Cardiac muscle cell (in vitro differentiated cells and primary cell): ENCODE results near the gene CAMK2N1. TPM values are rescaled to one million over a fixed set of nuclear protein-coding genes. Genes with fewer than 3 reads are reported as not detected.

Experiments
- DNase-seq, 2 donors: peaks; one replicate each; pipeline versions ENCODE4 v3.0.0 to v3.0.0-alpha.2; 2010 to 2017; ENCODE audit warnings: low read depth in 1 of 2, low spot score in 1 of 2
- H3K27ac ChIP-seq: fragments of 200-600 bp; sonication (generic); 2 replicates; pipeline ENCODE4 v1.5.1; 2016
- H3K27me3 ChIP-seq: fragments of 200-600 bp; sonication (generic); 2 replicates; pipeline ENCODE4 v1.6.0; 2016; ENCODE audit warnings: control low read depth
- H3K36me3 ChIP-seq: fragments of 200-600 bp; sonication (generic); 2 replicates; pipeline ENCODE4 v1.5.1; 2016; ENCODE audit warnings: control low read depth
- H3K4me1 ChIP-seq: fragments of 200-600 bp; sonication (generic); 2 replicates; pipeline ENCODE4 v1.8.1; 2017; ENCODE audit warnings: low read depth, mild to moderate bottlenecking, mixed run types
- H3K4me3 ChIP-seq: fragments of 200-600 bp; sonication (generic); 2 replicates; pipeline ENCODE4 v1.5.1; 2016; ENCODE audit warnings: mild to moderate bottlenecking
- H3K9me3 ChIP-seq: fragments of 200-600 bp; sonication (generic); 2 replicates; pipeline ENCODE4 v1.5.1; 2017; ENCODE audit warnings: low read depth, mild to moderate bottlenecking, control low read depth
- polyA plus RNA-seq: library from polyadenylated mRNA; unstranded; fragments of >200 nt; fragmentation: Nextera tagmentation; extraction: Ambion mirVana; gene quantifications from 2 replicates; pipeline ENCODE4 v1.2.1, GENCODE V29; 2016
- total RNA-seq: library from RNA; depleted of rRNA; stranded (reverse); fragments of >200 nt; gene quantifications from 2 replicates; pipeline ENCODE4 v1.2.3, GENCODE V29; 2016
- TF ChIP-seq, protein P1 (sequence below): IDR thresholded peaks from 2 replicates; pipeline ENCODE4 v1.5.1; 2012; ENCODE audit warnings: low read depth, mild to moderate bottlenecking, low read length

Gene CAMK2N1
- total and polyA plus RNA-seq, 2 experiments from 2014 or later = 0.30 to 1.4 TPM

DNA sequence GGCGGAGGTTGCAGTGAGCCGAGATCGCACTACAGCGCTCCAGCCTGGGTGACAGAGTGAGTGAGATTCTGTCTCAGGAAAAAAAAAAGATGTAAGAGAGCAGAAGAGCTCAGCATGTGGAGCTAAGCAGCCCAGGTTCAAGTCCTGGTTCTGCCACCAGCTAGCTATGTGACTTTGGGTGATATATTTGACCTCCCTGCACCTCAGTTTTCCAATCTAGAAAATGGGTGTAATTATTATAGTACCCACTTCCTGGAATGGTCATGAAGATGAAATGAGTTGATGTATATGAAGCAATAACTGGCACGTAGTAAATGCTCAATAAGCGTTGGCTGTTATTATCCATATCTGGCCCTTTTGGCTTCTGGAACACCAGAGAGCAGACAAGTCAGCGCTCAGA, 38.2 kb downstream of the CAMK2N1 start:
- no peak for DNase-seq
- H3K4me1 ChIP-seq = no peaks in the 10 kb centered on the region
- no peak overlapping the region for H3K4me3 ChIP-seq
- TF ChIP-seq, protein P1, sequence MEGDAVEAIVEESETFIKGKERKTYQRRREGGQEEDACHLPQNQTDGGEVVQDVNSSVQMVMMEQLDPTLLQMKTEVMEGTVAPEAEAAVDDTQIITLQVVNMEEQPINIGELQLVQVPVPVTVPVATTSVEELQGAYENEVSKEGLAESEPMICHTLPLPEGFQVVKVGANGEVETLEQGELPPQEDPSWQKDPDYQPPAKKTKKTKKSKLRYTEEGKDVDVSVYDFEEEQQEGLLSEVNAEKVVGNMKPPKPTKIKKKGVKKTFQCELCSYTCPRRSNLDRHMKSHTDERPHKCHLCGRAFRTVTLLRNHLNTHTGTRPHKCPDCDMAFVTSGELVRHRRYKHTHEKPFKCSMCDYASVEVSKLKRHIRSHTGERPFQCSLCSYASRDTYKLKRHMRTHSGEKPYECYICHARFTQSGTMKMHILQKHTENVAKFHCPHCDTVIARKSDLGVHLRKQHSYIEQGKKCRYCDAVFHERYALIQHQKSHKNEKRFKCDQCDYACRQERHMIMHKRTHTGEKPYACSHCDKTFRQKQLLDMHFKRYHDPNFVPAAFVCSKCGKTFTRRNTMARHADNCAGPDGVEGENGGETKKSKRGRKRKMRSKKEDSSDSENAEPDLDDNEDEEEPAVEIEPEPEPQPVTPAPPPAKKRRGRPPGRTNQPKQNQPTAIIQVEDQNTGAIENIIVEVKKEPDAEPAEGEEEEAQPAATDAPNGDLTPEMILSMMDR = no peak
- H3K36me3 ChIP-seq = no peaks in the 10 kb centered on the region
- H3K27me3 ChIP-seq = peaks cover 35% of the 10 kb centered on the region
- H3K9me3 ChIP-seq = no peaks in the 10 kb centered on the region
- H3K27ac ChIP-seq = no peak overlapping the region

DNA sequence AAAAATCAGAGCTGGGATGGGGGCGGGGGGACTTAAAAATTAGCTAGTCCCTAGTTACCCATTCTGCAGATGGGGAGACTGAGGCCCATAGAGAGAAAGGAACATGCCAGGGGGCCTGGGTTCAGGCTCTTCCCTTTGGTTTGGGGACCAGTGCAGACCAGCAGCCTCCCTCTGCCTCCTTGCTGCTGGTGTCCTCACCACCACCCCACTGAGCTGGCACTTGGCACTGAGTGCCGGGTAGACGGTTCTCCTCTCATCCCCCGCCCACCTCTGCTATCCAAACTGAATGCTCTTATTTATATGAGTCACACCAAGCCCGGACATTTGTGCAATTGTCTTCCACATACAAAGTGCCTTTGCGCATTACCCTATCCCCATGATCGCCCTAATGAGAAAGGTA, 39.2 kb downstream of the CAMK2N1 start:
- Histone ChIP-seq H3K4me3 (no peak overlapping the region), H3K27me3 (peaks cover 27% of the 10 kb centered on the region), H3K4me1 (no peaks in the 10 kb centered on the region), H3K36me3 (no peaks in the 10 kb centered on the region), H3K9me3 (no peaks in the 10 kb centered on the region), H3K27ac (no peak overlapping the region)
- DNase-seq = peak in 1 of 2 donors; percentile 24
- TF ChIP-seq, protein P1 = no peak

DNA sequence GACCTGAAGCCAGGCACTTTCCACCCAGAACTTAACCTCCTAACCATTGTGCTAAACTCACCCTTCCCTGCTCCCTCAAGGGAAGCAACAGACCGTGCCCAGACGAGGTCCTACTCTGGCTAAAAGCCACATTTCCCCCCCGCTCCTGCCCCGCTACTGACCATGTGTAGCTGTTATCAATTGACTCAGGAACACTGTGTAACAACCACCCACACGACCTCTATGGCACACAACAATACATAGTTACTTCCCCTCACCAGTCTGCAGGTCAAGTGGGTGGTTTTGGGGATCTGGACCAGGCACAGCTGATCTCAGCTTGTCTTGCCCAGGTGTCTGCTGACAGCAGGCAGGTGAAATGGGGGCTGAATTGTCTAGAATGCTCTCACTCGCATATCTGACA, 40.1 kb downstream of the CAMK2N1 start:
- Histone ChIP-seq H3K27ac (no peak overlapping the region), H3K27me3 (peaks cover 25% of the 10 kb centered on the region), H3K9me3 (no peaks in the 10 kb centered on the region), H3K36me3 (no peaks in the 10 kb centered on the region), H3K4me3 (no peak overlapping the region), H3K4me1 (no peaks in the 10 kb centered on the region)
- no peak for DNase-seq
- TF ChIP-seq, protein P1 = no peak

DNA sequence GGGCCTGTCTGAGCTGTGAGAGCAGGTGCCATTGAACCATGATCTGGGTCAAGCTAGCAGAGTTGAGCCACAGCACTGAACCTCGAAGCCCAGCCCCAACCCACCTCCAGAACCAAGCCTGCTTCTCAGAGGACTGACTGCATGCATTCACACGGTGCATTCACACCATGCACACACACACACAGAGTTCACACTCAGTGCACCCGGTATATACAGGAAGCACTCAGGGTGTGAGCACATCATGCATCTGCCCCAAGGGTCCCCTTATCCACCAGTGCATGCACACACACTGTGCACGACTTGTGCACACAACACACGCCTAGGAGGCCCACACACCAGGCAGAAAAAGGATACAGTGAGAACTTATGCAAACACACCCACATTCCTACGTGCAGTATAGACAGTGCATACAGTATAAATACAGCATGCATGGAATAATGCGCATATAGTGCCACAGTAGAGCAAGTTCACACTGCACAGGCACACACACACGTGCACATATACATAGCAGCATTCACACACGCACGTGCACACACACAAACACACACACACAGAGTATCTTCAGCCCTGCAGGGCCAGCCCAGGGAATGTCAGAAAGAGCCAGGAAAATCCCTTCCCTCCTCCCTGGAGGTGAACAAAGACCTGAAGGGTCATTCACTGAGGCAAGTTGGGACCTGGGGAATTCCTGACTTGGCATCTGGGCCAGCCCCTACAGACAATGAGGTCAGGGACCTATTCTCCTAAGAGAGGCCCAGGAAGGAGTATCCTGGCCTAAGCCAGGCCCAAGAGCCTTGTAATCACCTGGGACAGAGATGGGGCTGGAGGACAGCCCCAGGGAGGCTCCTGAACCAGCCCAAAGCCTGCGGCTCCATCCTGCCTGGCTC, 42.1 kb downstream of the CAMK2N1 start:
- TF ChIP-seq, protein P1 = no peak
- H3K4me1 ChIP-seq = no peaks in the 10 kb centered on the region
- no peak for DNase-seq

DNA sequence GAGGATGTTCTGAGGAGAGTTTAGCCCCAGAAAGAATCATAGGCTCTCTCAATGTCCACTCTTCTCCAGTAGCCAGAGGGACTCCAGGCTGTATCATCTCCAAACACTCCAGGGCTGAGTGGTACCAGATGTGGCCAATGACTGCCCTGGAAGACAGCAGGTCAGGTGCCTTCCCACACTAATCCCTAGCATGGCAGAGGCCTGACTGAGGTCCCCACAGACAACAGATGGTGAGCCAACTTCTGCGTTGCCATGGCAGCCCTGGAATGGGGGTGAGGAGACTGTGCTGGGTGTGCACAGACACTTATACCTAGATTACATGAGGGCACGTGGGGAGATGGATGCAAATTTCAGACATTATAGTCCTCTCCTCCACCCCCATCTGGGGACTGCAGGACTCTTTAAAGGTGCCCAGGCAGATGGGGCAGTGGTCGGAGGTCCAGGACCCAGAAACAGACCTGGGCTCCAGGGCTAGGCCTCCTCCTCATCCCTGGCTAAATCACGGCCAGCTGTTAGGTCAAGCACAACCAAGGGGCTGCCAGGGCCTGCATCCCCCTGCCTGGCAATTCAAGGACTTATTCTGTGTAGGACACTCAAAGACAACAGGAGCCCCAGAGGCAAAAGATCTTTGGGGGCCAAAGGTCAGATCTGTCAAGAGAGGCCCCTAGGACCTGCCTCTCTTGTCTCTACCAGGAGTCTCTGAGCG, 42.9 kb downstream of the CAMK2N1 start:
- no peaks in the 10 kb centered on the region for H3K36me3 ChIP-seq
- no peak for DNase-seq
- H3K9me3 ChIP-seq = no peaks in the 10 kb centered on the region
- H3K4me1 ChIP-seq = no peaks in the 10 kb centered on the region
- H3K4me3 ChIP-seq = no peak overlapping the region
- peaks cover 3% of the 10 kb centered on the region for H3K27me3 ChIP-seq
- no peak overlapping the region for H3K27ac ChIP-seq
- TF ChIP-seq, protein P1 = no peak

More for the DNA sequence above, 42.1 kb downstream of the CAMK2N1 start:
- Histone ChIP-seq H3K27me3 (peaks cover 7% of the 10 kb centered on the region), H3K9me3 (no peaks in the 10 kb centered on the region), H3K4me3 (no peak overlapping the region), H3K36me3 (no peaks in the 10 kb centered on the region), H3K27ac (no peak overlapping the region)
